GM12878 (cell line): ENCODE measurements around the gene ZNF182. TPM values are rescaled to one million over a fixed set of nuclear protein-coding genes. Genes with fewer than 3 reads are reported as not detected.
A peak's percentile ranks its signal among the peaks of the same experiment; 100 is the strongest.

ENCODE experiments used
- ATAC-seq: fragments of 200-7000 bp; cut with Tn5 transposase; 3 replicates; pipeline ENCODE4 v1.9.1; 2020; ENCODE audit warnings: mild to moderate bottlenecking, moderate library complexity
- BruUV-seq: library from RNA; stranded (reverse); fragments of 400-500 nt; replicated peaks from 2 replicates; lab custom pipeline; 2021; lab: Mats Ljungman, UMichigan
- CTCF ChIA-PET: fragments of 300-600 bp; sonication (Branson Sonifier 250); formaldehyde crosslinking; extraction: SDS; loops from one replicate; lab custom pipeline; 2021; ENCODE audit warnings: inconsistent platforms; lab: Yijun Ruan, JAX
- POLR2A ChIA-PET: fragments of 350-600 bp; formaldehyde crosslinking; extraction: SDS; loops from one replicate; lab custom pipeline; 2021; ENCODE audit warnings: inconsistent platforms; lab: Charles Lee
- RAD21 ChIA-PET: fragments of 300-600 bp; sonication (Branson Sonifier 250); formaldehyde crosslinking; loops from one replicate; lab custom pipeline; 2023; ENCODE audit warnings: antibody characterized with exemption; ENCODE audit not compliant: unreplicated experiment; lab: Charles Lee
- SMC1A ChIA-PET: fragments of 300-600 bp; sonication (Branson Sonifier 250); formaldehyde crosslinking; loops from one replicate; lab custom pipeline; 2023; ENCODE audit not compliant: unreplicated experiment, uncharacterized antibody; lab: Charles Lee
- DNase-seq: peaks from one replicate; pipeline ENCODE4 v3.0.0-alpha.2; 2011; ENCODE audit warnings: low read depth, low spot score
- FAIRE-seq: peaks from 3 replicates; lab custom pipeline; 2011; peaks lifted over from hg19 to GRCh38; lab: Jason Lieb, UNC
- H2AFZ ChIP-seq: 2 replicates; pipeline ENCODE4 v1.6.0; 2011; ENCODE audit warnings: low read depth, low read length, control low read depth; ENCODE audit not compliant: control insufficient read depth
- H3K27ac ChIP-seq: 2 replicates; pipeline ENCODE4 v1.5.1; 2011; ENCODE audit warnings: control low read depth; ENCODE audit not compliant: control insufficient read depth, insufficient read depth
- H3K27me3 ChIP-seq, 2 experiments: replicated peaks in 1 of 2; 2 replicates each; pipeline versions ENCODE4 v1.6.0 to v1.6.1; 2011; ENCODE audit warnings: low read length in 1 of 2; ENCODE audit not compliant: control insufficient read depth in 2 of 2, insufficient read depth in 2 of 2
- H3K36me3 ChIP-seq, 2 experiments: 2 replicates each; pipeline ENCODE4 v1.5.1; 2011; ENCODE audit warnings: low read length in 1 of 2; ENCODE audit not compliant: control insufficient read depth in 2 of 2, insufficient read depth in 2 of 2
- H3K4me1 ChIP-seq: 2 replicates; pipeline ENCODE4 v1.6.1; 2011; ENCODE audit warnings: mild to moderate bottlenecking, low read length, moderate library complexity, mixed read lengths; ENCODE audit not compliant: control insufficient read depth, insufficient read depth
- H3K4me2 ChIP-seq: 2 replicates; pipeline ENCODE4 v1.6.0; 2011; ENCODE audit warnings: control low read depth; ENCODE audit not compliant: control insufficient read depth, insufficient read depth
- H3K4me3 ChIP-seq: fragments of 200-600 bp; sonication (generic); 2 replicates; pipeline ENCODE4 v1.5.1; 2016
- H3K79me2 ChIP-seq: 2 replicates; pipeline ENCODE4 v1.6.0; 2011; ENCODE audit warnings: low read length; ENCODE audit not compliant: control insufficient read depth, insufficient read depth
- H3K9ac ChIP-seq: 2 replicates; pipeline ENCODE4 v1.8.0; 2011; ENCODE audit warnings: low read length, control low read depth, mixed read lengths; ENCODE audit not compliant: control insufficient read depth, insufficient read depth
- H3K9me3 ChIP-seq: replicated peaks from 3 replicates; pipeline ENCODE4 v1.5.1; 2011; ENCODE audit warnings: mild to moderate bottlenecking, low read length; ENCODE audit not compliant: control insufficient read depth, insufficient read depth
- H4K20me1 ChIP-seq: 2 replicates; pipeline ENCODE4 v1.6.0; 2011; ENCODE audit not compliant: control insufficient read depth, insufficient read depth
- ASH2L ChIP-seq: fragments of 300-600, 200-600 bp; sonication (generic); IDR thresholded peaks from 2 replicates; pipeline ENCODE4 v1.6.1; 2017; ENCODE audit warnings: low read depth, mild to moderate bottlenecking, borderline replicate concordance
- CBX3 ChIP-seq: fragments of 200-600 bp; sonication (generic); IDR thresholded peaks from 2 replicates; pipeline ENCODE4 v1.6.1; 2016; ENCODE audit warnings: low read depth, borderline replicate concordance
- CBX5 ChIP-seq: sonication (generic); IDR thresholded peaks from 2 replicates; pipeline ENCODE4 v1.6.1; 2016; ENCODE audit warnings: low read depth, moderate library complexity, mild to moderate bottlenecking, inconsistent platforms
- E2F8 ChIP-seq: fragments of 450-650 bp; IDR thresholded peaks from 2 replicates; pipeline ENCODE4 v1.6.1; 2018; ENCODE audit warnings: mild to moderate bottlenecking, low read depth, moderate library complexity; ENCODE audit not compliant: partially characterized antibody
- FOXK2 ChIP-seq: fragments of 450-650 bp; IDR thresholded peaks from 2 replicates; pipeline ENCODE4 v1.6.1; 2017; ENCODE audit warnings: mild to moderate bottlenecking, moderate library complexity
- GABPA ChIP-seq: IDR thresholded peaks from 2 replicates; pipeline ENCODE4 v1.6.1; 2014; ENCODE audit warnings: antibody characterized with exemption, low read depth, mild to moderate bottlenecking, inconsistent platforms
- MTA3 ChIP-seq: IDR thresholded peaks from 2 replicates; pipeline ENCODE4 v1.6.1; 2012; ENCODE audit warnings: low read length, inconsistent platforms, borderline replicate concordance
- MYB ChIP-seq: fragments of 150-350 bp; IDR thresholded peaks from 2 replicates; pipeline ENCODE4 v1.6.1; 2014; ENCODE audit warnings: mild to moderate bottlenecking, low read depth, low read length, borderline replicate concordance
- NFYA ChIP-seq: IDR thresholded peaks from 2 replicates; pipeline ENCODE4 v1.6.1; 2011; ENCODE audit warnings: low read depth, mild to moderate bottlenecking, low read length, improper control_type of control experiment, borderline replicate concordance
- SMAD5 ChIP-seq: IDR thresholded peaks from 2 replicates; pipeline ENCODE4 v1.6.1; 2016; ENCODE audit warnings: antibody characterized with exemption, low read depth
- SREBF2 ChIP-seq: IDR thresholded peaks from 2 replicates; pipeline ENCODE4 v1.6.1; 2012; ENCODE audit warnings: mild to moderate bottlenecking, low read length
- TCF3 ChIP-seq: IDR thresholded peaks from 2 replicates; pipeline ENCODE4 v1.6.1; 2012; ENCODE audit warnings: low read depth, mild to moderate bottlenecking, low read length, borderline replicate concordance; ENCODE audit not compliant: insufficient read depth
- ZNF217 ChIP-seq: fragments of 450-650 bp; IDR thresholded peaks from 2 replicates; pipeline ENCODE4 v1.6.1; 2017; ENCODE audit warnings: antibody characterized with exemption, mild to moderate bottlenecking
- ZNF274 ChIP-seq: IDR thresholded peaks from one replicate; pipeline ENCODE4 v1.8.0; 2011; ENCODE audit not compliant: insufficient read length, insufficient read depth
- ZSCAN29 ChIP-seq: fragments of 450-650 bp; IDR thresholded peaks from 2 replicates; pipeline ENCODE4 v1.6.1; 2017; ENCODE audit warnings: mild to moderate bottlenecking, moderate library complexity
- WGBS: methylation state at CpG from one replicate; pipeline ENCODE4 v1.1.6; 2016; ENCODE audit warnings: low lambda C conversion rate; ENCODE audit not compliant: insufficient replicate concordance, insufficient coverage; ENCODE audit errors: missing lambda C conversion rate; 5-methylcytosine and 5-hydroxymethylcytosine counted together
- in situ Hi-C: fragments of 300-500 bp; cut with MboI; formaldehyde crosslinking; loops from 9 replicates; pipeline ENCODE4 v1.14.3; 2018; ENCODE audit warnings: mixed read lengths
- intact Hi-C: fragments of 100-400 bp; cut with micrococcal nuclease; formaldehyde crosslinking; loops from one replicate; pipeline ENCODE4 v1.14.2; 2022; ENCODE audit not compliant: unreplicated experiment
- polyA plus RNA-seq, 11 experiments: library from polyadenylated mRNA; depleted of rRNA in 4 of 11; unstranded in 6 of 11; stranded (reverse) in 5 of 11; fragments of >200 nt; fragmentation: Nextera tagmentation in 4 of 11; fragmentation: Illumina TruSeq in 1 of 11; extraction: Ambion mirVana in 4 of 11; extraction: Trizol in 1 of 11; gene quantifications; 1 replicate in 1 of 11; 2 replicates in 10 of 11; pipeline versions ENCODE4 v1.2.1 to v1.2.3, GENCODE V29; 2011 to 2016; ENCODE audit warnings: inconsistent platforms in 2 of 11, missing spikeins in 2 of 11, low read depth in 1 of 11
- total RNA-seq, 4 experiments: library from RNA; depleted of rRNA in 3 of 4; stranded (reverse); fragments of >200 nt in 3 of 4; fragmentation: Illumina TruSeq in 1 of 4; extraction: Trizol in 1 of 4; gene quantifications; 2 replicates each; pipeline versions ENCODE4 v1.2.1 to v1.2.3, GENCODE V29; 2013 to 2021

ZNF182 gene
- total and polyA plus RNA-seq, 10 of the 15 experiments (the other 5 are each of a cell fraction or from before 2014, with no cell fraction given), result 0.85 to 7.0 (median 5.3) TPM

GRCh38 chrX:47976254-47977151, 27.3 kb downstream of the ZNF182 start:
- no peak overlapping the region for H2AFZ ChIP-seq
- WGBS, result 78% methylated on average over 6 of the region's 6 CpGs
- RAD21 ChIA-PET, result no interaction called here
- no peak for DNase-seq
- no peak for FAIRE-seq
- SMC1A ChIA-PET, result interaction anchor here (0.6 kb wide), 1 partner anchor 58 kb away, joined by 3 read pairs; no protein-coding TSS in a partner anchor
- H3K4me3 ChIP-seq, result no peak overlapping the region
- H3K9me3 ChIP-seq, result peaks cover 36% of the 10 kb centered on the region
- POLR2A ChIA-PET, result no interaction called here
- H3K79me2 ChIP-seq, result no peaks in the 10 kb centered on the region
- no peaks in the 10 kb centered on the region for H3K27me3 ChIP-seq
- in situ Hi-C loops, result no loop called here
- no peaks in the 10 kb centered on the region for H4K20me1 ChIP-seq
- no peak overlapping the region for H3K27ac ChIP-seq
- CTCF ChIA-PET, result no interaction called here
- no peaks in the 10 kb centered on the region for H3K4me1 ChIP-seq
- peaks cover 0 to 3% of the 10 kb centered on the region in 2 experiments; a peak in 1 of 4 replicates for H3K36me3 ChIP-seq
- no peak overlapping the region for H3K9ac ChIP-seq
- no peak for ATAC-seq
- TF ChIP-seq CBX5 (0 out of 2 replicates have a peak, but pooled peaks have one; percentile 38), ZNF274 (peak; percentile 63), GABPA (no peak)
- no TSS peak for BruUV-seq
- intact Hi-C loops, result no loop called here
- no peak overlapping the region for H3K4me2 ChIP-seq

- H3K79me2 ChIP-seq, result no peaks in the 10 kb centered on the region
- H3K4me3 ChIP-seq, result no peak overlapping the region
- ATAC-seq (no peak), FAIRE-seq (no peak), DNase-seq (no peak)
- ChIA-PET CTCF (no interaction called here), SMC1A (no interaction called here), POLR2A (no interaction called here), RAD21 (no interaction called here)
- no TSS peak for BruUV-seq
- peaks cover 26% of the 10 kb centered on the region for H3K9me3 ChIP-seq
- H3K4me1 ChIP-seq, result no peaks in the 10 kb centered on the region
- H3K36me3 ChIP-seq, result peaks cover 0 to under 1% of the 10 kb centered on the region in 2 experiments; a peak in 1 of 4 replicates
- no peak overlapping the region for H2AFZ ChIP-seq
- no peak overlapping the region for H3K4me2 ChIP-seq
- H3K9ac ChIP-seq, result no peak overlapping the region
- H3K27me3 ChIP-seq, result no peaks in the 10 kb centered on the region
- no peak overlapping the region for H3K27ac ChIP-seq
- intact Hi-C loops, result no loop called here
- in situ Hi-C loops, result no loop called here
- 51% methylated on average over 3 of the region's 3 CpGs for WGBS
- no peaks in the 10 kb centered on the region for H4K20me1 ChIP-seq
- TF ChIP-seq ZNF217 (no peak), E2F8 (no peak), FOXK2 (no peak), MTA3 (no peak), CBX5 (no peak), ZSCAN29 (no peak), MYB (no peak), CBX3 (no peak), SREBF2 (no peak), ASH2L (no peak), TCF3 (no peak), NFYA (no peak), SMAD5 (no peak)
These were observed 30.6 kb downstream of the ZNF182 start for GRCh38 chrX:47973235-47973634.
